Esophagus muscularis mucosa (tissue), 4 donors: Measurements from ENCODE around the gene APOD. TPM values are rescaled to one million over a fixed set of nuclear protein-coding genes. Genes with fewer than 3 reads are reported as not detected.

ENCODE experiments used
- DNase-seq: peaks from one replicate; pipeline ENCODE4 v3.0.0-alpha.2; 2017; ENCODE audit errors: extremely low spot score
- H3K27ac ChIP-seq, 4 donors: fragments of 200-600 bp; sonication (generic); replicated peaks in 1 of 4; 1 replicate in 3 of 4; 2 replicates in 1 of 4; pipeline ENCODE4 v1.5.1; 2016 to 2019; ENCODE audit warnings: mild to moderate bottlenecking in 1 of 4
- H3K27me3 ChIP-seq, 4 donors: fragments of 200-600 bp; sonication (generic); one replicate each; pipeline versions ENCODE4 v1.5.1 to v1.6.0; 2016 to 2019
- H3K36me3 ChIP-seq, 4 donors: fragments of 200-600 bp; sonication (generic); one replicate each; pipeline ENCODE4 v1.5.1; 2016 to 2019
- H3K4me1 ChIP-seq, 4 donors: fragments of 200-600 bp; sonication (generic); one replicate each; pipeline ENCODE4 v1.5.1; 2016 to 2019
- H3K4me3 ChIP-seq, 4 donors: fragments of 200-600 bp; sonication (generic); 1 replicate in 2 of 4; 2 replicates in 2 of 4; pipeline ENCODE4 v1.5.1; 2016 to 2019; ENCODE audit warnings: mild to moderate bottlenecking in 4 of 4, moderate library complexity in 1 of 4
- H3K9me3 ChIP-seq, 4 donors: fragments of 200-600 bp; sonication (generic); 1 replicate in 3 of 4; 2 replicates in 1 of 4; pipeline ENCODE4 v1.5.1; 2016 to 2019
- CTCF ChIP-seq, 3 experiments: fragments of 200-600 bp in 2 of 3; fragments of 450-650 bp in 1 of 3; sonication (generic) in 2 of 3; IDR thresholded peaks; one replicate each; pipeline ENCODE4 v1.5.1; 2017 to 2019; ENCODE audit warnings: antibody characterized with exemption in 3 of 3, mild to moderate bottlenecking in 2 of 3, moderate library complexity in 1 of 3
- EP300 ChIP-seq: sonication (generic); formaldehyde crosslinking; IDR thresholded peaks from one replicate; pipeline ENCODE4 v1.6.1; 2017; ENCODE audit warnings: antibody characterized with exemption
- POLR2A ChIP-seq: fragments of 450-650 bp; IDR thresholded peaks from one replicate; pipeline ENCODE4 v1.6.1; 2017; ENCODE audit warnings: antibody characterized with exemption, moderate library complexity, mild to moderate bottlenecking, low read depth
- POLR2AphosphoS5 ChIP-seq, 2 donors: sonication (generic); formaldehyde crosslinking; IDR thresholded peaks; one replicate each; pipeline ENCODE4 v1.6.1; 2017; ENCODE audit warnings: antibody characterized with exemption in 2 of 2
- WGBS: methylation state at CpG from one replicate; pipeline ENCODE4 v1.1.5; 2018; 5-methylcytosine and 5-hydroxymethylcytosine counted together
- intact Hi-C: fragments of 100-400 bp; cut with DNase I; formaldehyde crosslinking; loops from one replicate; pipeline ENCODE4 v1.15.1; 2023
- total RNA-seq, 4 donors: library from RNA; depleted of rRNA; stranded (reverse); fragments of >200 nt; gene quantifications; one replicate each; pipeline versions ENCODE4 v1.1.0 to v1.2.1, GENCODE V29; 2016

The APOD gene
- total RNA-seq, 4 donors from 2014 or later = 355 to 591 (median 523) TPM

- no peak for DNase-seq
- Histone ChIP-seq H3K4me1 (peaks cover 0 to 8% (median 0%) of the 10 kb centered on the region in 4 donors), H3K27ac (no peak overlapping the region), H3K27me3 (no peaks in the 10 kb centered on the region), H3K9me3 (no peaks in the 10 kb centered on the region), H3K4me3 (no peak overlapping the region), H3K36me3 (peaks cover 0 to 36% (median 10%) of the 10 kb centered on the region in 4 donors)
- intact Hi-C loops = no loop called here
- 81% methylated on average over 8 of the region's 8 CpGs for WGBS
- TF ChIP-seq EP300 (no peak), POLR2A (no peak), POLR2AphosphoS5 (IDR thresholded peaks at IDR 0.05) (no peak), CTCF (IDR thresholded peaks at IDR 0.05) (no peak)
Measured at GRCh38 chr3:195574497-195575304, 9.0 kb downstream of the APOD start.

- whole genome bisulfite sequencing = 92% methylated on average over 19 of the region's 19 CpGs
- H3K9me3 ChIP-seq = no peaks in the 10 kb centered on the region
- H3K36me3 ChIP-seq = peaks cover 0 to 28% (median 10%) of the 10 kb centered on the region in 4 donors
- no peak overlapping the region for H3K4me3 ChIP-seq
- TF ChIP-seq POLR2AphosphoS5 (IDR thresholded peaks at IDR 0.05) (no peak), CTCF (IDR thresholded peaks at IDR 0.05) (no peak), EP300 (no peak), POLR2A (no peak)
- H3K4me1 ChIP-seq = peaks cover 0 to 8% (median 0%) of the 10 kb centered on the region in 4 donors
- no peak overlapping the region for H3K27ac ChIP-seq
- peaks cover 0 to under 1% (median 0%) of the 10 kb centered on the region in 4 donors for H3K27me3 ChIP-seq
- no peak for DNase-seq
- intact Hi-C loops = no loop called here
Measured at GRCh38 chr3:195573611-195574496, 9.9 kb downstream of the APOD start.

- H3K4me3 ChIP-seq = no peak overlapping the region
- peaks cover 0 to 8% (median 0%) of the 10 kb centered on the region in 4 donors for H3K4me1 ChIP-seq
- TF ChIP-seq CTCF (IDR thresholded peaks at IDR 0.05) (no peak), POLR2AphosphoS5 (IDR thresholded peaks at IDR 0.05) (no peak), POLR2A (no peak), EP300 (no peak)
- H3K27ac ChIP-seq = no peak overlapping the region
- H3K9me3 ChIP-seq = no peaks in the 10 kb centered on the region
- WGBS = 79% methylated on average over 6 of the region's 6 CpGs
- intact Hi-C loops = no loop called here
- H3K36me3 ChIP-seq = peaks cover 0 to 20% (median 9%) of the 10 kb centered on the region in 4 donors
- peaks cover 0 to 14% (median 0%) of the 10 kb centered on the region in 4 donors for H3K27me3 ChIP-seq
- no peak for DNase-seq
Measured at GRCh38 chr3:195571361-195571760, 12.4 kb downstream of the APOD start.

- peaks cover 0 to 14% (median 0%) of the 10 kb centered on the region in 4 donors for H3K27me3 ChIP-seq
- intact Hi-C loops = no loop called here
- no peak for TF ChIP-seq EP300
- no peak for TF ChIP-seq CTCF (IDR thresholded peaks at IDR 0.05)
- TF ChIP-seq POLR2A = no peak
- TF ChIP-seq POLR2AphosphoS5 (IDR thresholded peaks at IDR 0.05) = no peak
- no peak for DNase-seq
- 71% methylated on average over 9 of the region's 9 CpGs for WGBS
- peaks cover 0 to 20% (median 7%) of the 10 kb centered on the region in 4 donors for H3K36me3 ChIP-seq
- H3K4me1 ChIP-seq = peaks cover 0 to 8% (median 0%) of the 10 kb centered on the region in 4 donors
- H3K27ac ChIP-seq = no peak overlapping the region
- H3K4me3 ChIP-seq = no peak overlapping the region
- no peaks in the 10 kb centered on the region for H3K9me3 ChIP-seq
Measured at GRCh38 chr3:195570912-195571311, 12.8 kb downstream of the APOD start.
